Neural crest cell (in vitro differentiated cells): Measurements from ENCODE around the gene DHRS3. TPM values are rescaled to one million over a fixed set of nuclear protein-coding genes. Genes with fewer than 3 reads are reported as not detected.
"Not testable (repeated sequence)": the region's sequence is repeated elsewhere in the genome, so short reads cannot be mapped to it uniquely, and the experiment has no call there.

Experiments used
- DNase-seq: peaks from one replicate; pipeline ENCODE4 v3.0.0; 2021; ENCODE audit warnings: low read depth, mixed read lengths, low spot score
- H3K27ac Mint-ChIP-seq: one replicate; pipeline ENCODE4 v1.8.0; 2021; ENCODE audit warnings: mild to moderate bottlenecking, mixed read lengths; ENCODE audit not compliant: unreplicated experiment
- H3K27me3 Mint-ChIP-seq: 2 replicates; pipeline ENCODE4 v1.8.0; 2021; ENCODE audit warnings: low read depth, mild to moderate bottlenecking, mixed read lengths
- H3K36me3 Mint-ChIP-seq: 2 replicates; pipeline ENCODE4 v1.8.0; 2021; ENCODE audit warnings: low read depth, mild to moderate bottlenecking, mixed read lengths
- H3K4me1 Mint-ChIP-seq: 2 replicates; pipeline ENCODE4 v1.8.0; 2021; ENCODE audit warnings: mixed read lengths
- H3K4me3 Mint-ChIP-seq: one replicate; pipeline ENCODE4 v1.8.0; 2021; ENCODE audit warnings: mild to moderate bottlenecking, mixed read lengths
- H3K9me3 Mint-ChIP-seq: 2 replicates; pipeline ENCODE4 v1.8.0; 2021; ENCODE audit warnings: mixed read lengths
- CTCF ChIP-seq: fragments of 200-600 bp; sonication (generic); conservative IDR thresholded peaks from 2 replicates; pipeline ENCODE4 v1.5.0; 2021; ENCODE audit warnings: antibody characterized with exemption, mild to moderate bottlenecking
- total RNA-seq: library from RNA; stranded (reverse); gene quantifications from 2 replicates; pipeline ENCODE4 v1.2.1, GENCODE V29; 2021

The DHRS3 gene
- total RNA-seq, 1 donor from 2014 or later, result 0.91 TPM

DNA sequence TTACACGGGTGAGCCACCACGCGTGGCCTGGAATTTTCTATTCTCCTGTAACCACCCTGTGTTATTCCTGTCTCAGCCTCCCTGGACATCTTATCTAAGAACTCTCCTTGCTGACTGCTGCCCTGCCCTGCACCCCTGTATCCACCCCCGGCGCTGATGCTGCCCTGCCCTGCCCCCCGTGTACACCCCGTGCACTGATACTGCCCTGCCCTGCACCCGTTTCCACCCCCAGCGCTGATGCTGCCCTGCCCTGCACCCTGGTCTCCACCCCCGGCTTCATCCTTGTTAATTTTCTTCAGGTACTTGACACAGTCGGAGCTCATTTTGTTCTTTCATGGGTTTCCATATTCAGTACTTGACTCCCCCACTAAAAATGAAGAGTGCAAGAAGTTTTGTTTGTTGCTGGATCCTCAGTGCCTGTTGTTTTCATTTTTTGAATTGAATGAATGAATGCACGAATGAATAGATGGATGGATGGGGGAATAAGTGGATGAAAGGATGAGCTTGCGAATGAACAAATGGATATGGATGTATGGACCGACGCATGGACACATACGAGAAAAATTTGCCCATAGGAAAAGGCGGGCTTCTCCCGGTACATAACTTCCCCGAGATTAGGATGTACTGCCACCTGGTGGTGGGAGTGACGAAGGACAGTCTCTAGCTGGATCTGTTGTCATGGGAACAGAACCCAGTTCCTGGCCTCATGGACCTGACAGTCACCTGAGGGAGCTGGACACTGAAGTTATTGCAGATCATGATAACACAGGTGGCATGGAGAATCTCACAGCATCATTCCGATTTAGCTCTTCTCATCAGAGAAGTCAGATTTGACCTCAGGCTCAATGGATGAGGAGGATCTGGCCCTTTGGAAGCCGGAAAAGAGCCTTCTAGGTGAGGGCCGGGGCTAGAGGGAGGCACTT is 40.8 kb upstream of the DHRS3 start:
- H3K4me1 Mint-ChIP-seq, result peaks cover 4% of the 10 kb centered on the region
- peaks cover 5% of the 10 kb centered on the region for H3K9me3 Mint-ChIP-seq
- H3K27me3 Mint-ChIP-seq, result peaks cover 7% of the 10 kb centered on the region
- H3K27ac Mint-ChIP-seq, result no peak overlapping the region
- no peak overlapping the region for H3K4me3 Mint-ChIP-seq
- TF ChIP-seq CTCF, result peak; percentile 97
- peak; percentile 82 for DNase-seq
- H3K36me3 Mint-ChIP-seq, result no peaks in the 10 kb centered on the region

- H3K9me3 Mint-ChIP-seq, H3K36me3 Mint-ChIP-seq, DNase-seq, H3K27me3 Mint-ChIP-seq, H3K4me3 Mint-ChIP-seq, H3K4me1 Mint-ChIP-seq, H3K27ac Mint-ChIP-seq: not testable (repeated sequence)
Measured at GRCh38 chr1:12657885-12658512, 40.0 kb upstream of the DHRS3 start.

DNA sequence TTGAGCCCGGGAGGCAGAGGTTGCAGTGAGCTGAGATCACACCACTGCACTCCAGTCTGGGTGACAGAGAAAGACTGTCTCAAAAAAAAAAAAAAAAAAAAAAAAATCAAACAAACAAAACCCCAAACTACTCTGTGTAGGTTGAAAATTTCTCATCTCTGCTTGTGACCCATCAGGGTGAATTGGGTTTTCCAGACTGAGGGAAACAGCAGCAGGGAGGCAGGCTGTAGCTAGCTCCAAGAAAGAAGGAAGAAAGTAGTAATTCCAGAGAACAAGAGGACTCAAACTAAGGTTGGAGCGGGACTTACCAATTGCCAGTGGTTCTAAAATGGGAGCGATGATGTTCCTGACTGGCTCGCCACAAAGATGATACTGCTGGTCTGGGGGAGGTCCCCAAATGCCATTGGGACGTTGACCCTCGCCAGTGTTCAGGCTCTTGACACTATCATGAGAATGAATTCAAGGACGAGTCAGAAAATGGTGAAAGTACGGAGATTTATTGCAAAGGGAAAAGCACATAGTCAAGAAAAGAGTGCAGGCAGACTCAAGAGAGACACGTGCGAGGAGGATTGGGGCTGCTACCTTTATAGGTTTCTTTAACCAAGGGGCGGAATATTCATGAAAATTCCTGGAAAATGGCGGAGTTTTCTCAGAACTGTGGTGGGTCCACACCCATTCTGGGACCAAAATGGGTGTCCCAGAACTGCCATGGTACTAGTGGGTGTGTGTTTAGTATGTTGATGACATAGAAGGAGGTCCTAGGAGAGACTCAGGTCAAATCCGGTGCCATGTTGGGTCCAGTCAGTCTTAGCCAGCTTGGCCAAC is 39.3 kb upstream of the DHRS3 start:
- peaks cover 5% of the 10 kb centered on the region for H3K9me3 Mint-ChIP-seq
- no peak overlapping the region for H3K4me3 Mint-ChIP-seq
- no peak overlapping the region for H3K27ac Mint-ChIP-seq
- peaks cover 4% of the 10 kb centered on the region for H3K4me1 Mint-ChIP-seq
- no peaks in the 10 kb centered on the region for H3K36me3 Mint-ChIP-seq
- peaks cover 7% of the 10 kb centered on the region for H3K27me3 Mint-ChIP-seq
- TF ChIP-seq CTCF, result no peak
- no peak for DNase-seq

DNA sequence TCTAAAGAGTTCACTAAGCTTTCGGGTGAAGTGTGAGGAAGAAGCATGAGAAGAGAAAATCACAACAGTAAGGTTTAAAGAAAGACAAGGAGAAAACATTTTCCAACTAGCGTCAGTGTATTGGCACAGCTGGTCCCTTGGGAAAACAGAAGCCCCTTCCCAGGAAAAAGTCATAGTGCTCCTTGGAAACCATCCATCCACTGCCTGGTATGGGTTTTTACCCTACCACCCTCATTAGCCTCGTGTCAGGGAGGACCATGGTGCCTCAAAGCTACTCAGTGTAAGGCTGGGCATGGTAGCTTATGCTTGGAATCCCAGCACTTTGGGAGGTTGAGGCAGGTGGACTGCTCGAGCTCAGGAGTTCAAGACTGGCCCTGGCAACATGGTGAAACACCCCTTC is 38.6 kb upstream of the DHRS3 start:
- H3K36me3 Mint-ChIP-seq, result no peaks in the 10 kb centered on the region
- peaks cover 4% of the 10 kb centered on the region for H3K4me1 Mint-ChIP-seq
- DNase-seq, result no peak
- H3K27ac Mint-ChIP-seq, result no peak overlapping the region
- peaks cover 5% of the 10 kb centered on the region for H3K9me3 Mint-ChIP-seq
- H3K27me3 Mint-ChIP-seq, result peaks cover 7% of the 10 kb centered on the region
- no peak for TF ChIP-seq CTCF
- no peak overlapping the region for H3K4me3 Mint-ChIP-seq

DNA sequence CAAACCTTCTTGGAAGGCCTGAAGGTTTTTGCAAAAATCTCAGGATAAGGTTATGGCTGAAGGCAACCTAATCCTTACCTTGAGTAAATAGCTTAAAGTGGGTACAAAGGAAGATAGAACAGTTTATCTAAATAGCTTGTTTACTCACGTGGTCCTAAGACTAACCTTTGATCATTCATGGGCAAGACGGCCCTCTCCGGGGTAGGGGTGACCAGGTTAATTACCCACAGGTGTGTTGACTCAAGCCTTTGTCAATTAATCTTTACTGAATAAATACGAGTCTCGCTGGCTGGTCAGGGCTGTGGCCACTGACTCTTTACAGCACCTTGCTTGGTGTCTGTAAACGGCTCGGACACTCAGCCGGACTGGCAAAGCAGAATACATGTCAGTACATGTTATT is 36.6 kb upstream of the DHRS3 start:
- H3K36me3 Mint-ChIP-seq, result no peaks in the 10 kb centered on the region
- no peak overlapping the region for H3K27ac Mint-ChIP-seq
- peaks cover 7% of the 10 kb centered on the region for H3K27me3 Mint-ChIP-seq
- peaks cover 5% of the 10 kb centered on the region for H3K9me3 Mint-ChIP-seq
- H3K4me3 Mint-ChIP-seq, result no peak overlapping the region
- no peak for TF ChIP-seq CTCF
- DNase-seq, result no peak
- H3K4me1 Mint-ChIP-seq, result peaks cover 4% of the 10 kb centered on the region
